Ovary (tissue), 9 donors: ENCODE measurements around the gene GALNT17. TPM values are rescaled to one million over a fixed set of nuclear protein-coding genes. Genes with fewer than 3 reads are reported as not detected.
A peak's percentile ranks its signal among the peaks of the same experiment; 100 is the strongest.

Experiments
- DNase-seq, 5 donors: peaks; one replicate each; pipeline ENCODE4 v3.0.0-alpha.2; 2019 to 2020
- H3K27ac ChIP-seq, 2 donors: fragments of 200-600 bp; one replicate each; pipeline versions ENCODE4 v1.5.1 to v1.8.0; 2019 to 2022
- H3K27me3 ChIP-seq: fragments of 200-600 bp; one replicate; pipeline ENCODE4 v1.8.0; 2022
- H3K36me3 ChIP-seq: fragments of 200-600 bp; sonication (generic); one replicate; pipeline ENCODE4 v1.5.1; 2019
- H3K4me1 ChIP-seq: one replicate; pipeline ENCODE4 v1.8.1; 2013; ENCODE audit warnings: mild to moderate bottlenecking, moderate library complexity; ENCODE audit not compliant: insufficient read depth
- H3K4me3 ChIP-seq: fragments of 200-600 bp; sonication (generic); one replicate; pipeline ENCODE4 v1.5.1; 2017
- H3K9me3 ChIP-seq, 2 donors: fragments of 200-600 bp in 1 of 2; sonication (generic) in 1 of 2; one replicate each; pipeline versions ENCODE4 v1.5.1 to v1.8.1; 2013 to 2019; ENCODE audit warnings: mild to moderate bottlenecking in 1 of 2, moderate library complexity in 1 of 2
- CTCF ChIP-seq, 3 donors: fragments of 450-650 bp in 2 of 3; fragments of 200-600 bp in 1 of 3; IDR thresholded peaks; one replicate each; pipeline versions ENCODE4 v1.5.1 to v1.8.0; 2016 to 2022; ENCODE audit warnings: antibody characterized with exemption in 3 of 3, mild to moderate bottlenecking in 1 of 3
- EP300 ChIP-seq: sonication (generic); formaldehyde crosslinking; IDR thresholded peaks from one replicate; pipeline ENCODE4 v1.6.1; 2017; ENCODE audit warnings: antibody characterized with exemption
- POLR2A ChIP-seq: fragments of 450-650 bp; IDR thresholded peaks from one replicate; pipeline ENCODE4 v1.6.1; 2017; ENCODE audit warnings: antibody characterized with exemption, mild to moderate bottlenecking, moderate library complexity
- WGBS, 3 donors: extraction: QIAGEN DNeasy Blood & Tissue Kit in 1 of 3; methylation state at CpG; one replicate each; pipeline versions ENCODE4 v1.1.5 to v1.1.7; 2013 to 2017; 5-methylcytosine and 5-hydroxymethylcytosine counted together
- intact Hi-C, 4 donors: fragments of 100-400 bp; cut with DNase I; formaldehyde crosslinking; loops; one replicate each; pipeline versions ENCODE4 v1.11.0 to v1.15.1; 2022 to 2023
- polyA plus RNA-seq, 2 donors: library from polyadenylated mRNA; stranded (reverse); fragments of 200-250 nt in 1 of 2; fragments of 350-450 nt in 1 of 2; fragmentation: Illumina TruSeq in 1 of 2; extraction: RNeasy Lipid Tissue Mini Kit (QIAGEN cat#74804) in 1 of 2; gene quantifications; one replicate each; pipeline ENCODE4 v1.2.3, GENCODE V29; 2013 to 2014
- total RNA-seq, 7 donors: library from RNA; depleted of rRNA in 2 of 7; stranded (reverse); fragments of >200 nt in 2 of 7; fragmentation: NEBNext Ultra II Directional in 3 of 7; extraction: Animal tissue kit (Norgen Biotek cat#: 25700) in 3 of 7; gene quantifications; one replicate each; pipeline versions ENCODE4 v1.1.0 to v1.2.4, GENCODE V29; 2016 to 2023
- donor health status: DM: no; HTN: no; CAD: no; lungs with moderate emphysema.
- donor health status: DM: no; HTN: no; CAD: no.
- donor health status: Bipolar disorder and iron deficiency.
- donor health status: DM: yes; HTN: yes; CAD: no.
- donor health status: DM: no; HTN: no; CAD: no.
- donor health status: DM: yes; HTN: yes; CAD: no.

GALNT17 gene
- total and polyA plus RNA-seq, 9 donors = 13.4 to 90.1 (median 57.1) TPM

- TF ChIP-seq POLR2A (no peak), CTCF (IDR thresholded peaks at IDR 0.05) (no peak), EP300 (no peak)
- Histone ChIP-seq H3K27me3 (no peaks in the 10 kb centered on the region), H3K27ac (peak overlapping the region in 1 of 2 donors; percentile 1), H3K36me3 (no peaks in the 10 kb centered on the region), H3K4me1 (peaks cover 7% of the 10 kb centered on the region), H3K4me3 (no peak overlapping the region), H3K9me3 (no peaks in the 10 kb centered on the region)
- WGBS, 3 donors = 28 to 50% (median 45%) methylated on average over 16 of the region's 16 CpGs
- intact Hi-C loops = no loop called here
- DNase-seq = no peak
Measured at GRCh38 chr7:71403202-71403946, 271.4 kb downstream of the GALNT17 start.

- Histone ChIP-seq H3K36me3 (no peaks in the 10 kb centered on the region), H3K4me3 (no peak overlapping the region), H3K4me1 (peaks cover 7% of the 10 kb centered on the region), H3K27ac (no peak overlapping the region), H3K9me3 (no peaks in the 10 kb centered on the region), H3K27me3 (no peaks in the 10 kb centered on the region)
- DNase-seq = no peak
- intact Hi-C loops = no loop called here
- 93 to 100% (median 98%) methylated on average over 2 of the region's 2 CpGs for WGBS, 3 donors
- TF ChIP-seq CTCF (IDR thresholded peaks at IDR 0.05) (no peak), POLR2A (no peak)
Measured at GRCh38 chr7:71404726-71405345, 272.9 kb downstream of the GALNT17 start.

- TF ChIP-seq POLR2A (no peak), EP300 (no peak), CTCF (IDR thresholded peaks at IDR 0.05) (no peak)
- no peak for DNase-seq
- Histone ChIP-seq H3K9me3 (no peaks in the 10 kb centered on the region), H3K4me1 (peaks cover 4% of the 10 kb centered on the region), H3K27ac (no peak overlapping the region), H3K36me3 (no peaks in the 10 kb centered on the region), H3K4me3 (no peak overlapping the region), H3K27me3 (no peaks in the 10 kb centered on the region)
- intact Hi-C loops = no loop called here
- WGBS, 3 donors = 92 to 97% (median 95%) methylated on average over 6 of the region's 6 CpGs
Measured at GRCh38 chr7:71408271-71408670, 276.3 kb downstream of the GALNT17 start.

GRCh38 chr7:71409550-71410157, 277.7 kb downstream of the GALNT17 start:
- WGBS, 3 donors = 75 to 89% (median 83%) methylated on average over 3 of the region's 3 CpGs
- Histone ChIP-seq H3K4me1 (no peaks in the 10 kb centered on the region), H3K27me3 (no peaks in the 10 kb centered on the region), H3K27ac (no peak overlapping the region), H3K4me3 (no peak overlapping the region), H3K9me3 (no peaks in the 10 kb centered on the region), H3K36me3 (no peaks in the 10 kb centered on the region)
- TF ChIP-seq CTCF (IDR thresholded peaks at IDR 0.05) (no peak), EP300 (no peak), POLR2A (no peak)
- intact Hi-C loops = no loop called here
- no peak for DNase-seq
